GM12891 (cell line): ENCODE measurements around the gene VAMP8.

Source experiments
- POLR2A ChIP-seq: IDR thresholded peaks from 2 replicates; pipeline ENCODE4 v1.6.1; 2011; ENCODE audit warnings: low read depth, low read length, control low read depth
- POLR2AphosphoS5 ChIP-seq: IDR thresholded peaks from 2 replicates; pipeline ENCODE4 v1.6.1; 2011; ENCODE audit warnings: low read depth, low read length, control low read depth
- SPI1 ChIP-seq: IDR thresholded peaks from 2 replicates; pipeline ENCODE4 v1.6.1; 2011; ENCODE audit warnings: low read depth, low read length, control low read depth
- TAF1 ChIP-seq: IDR thresholded peaks from 2 replicates; pipeline ENCODE4 v1.6.1; 2011; ENCODE audit warnings: low read depth, low read length, control low read depth

- TF ChIP-seq POLR2AphosphoS5 (no peak), POLR2A (no peak), TAF1 (no peak), SPI1 (no peak)
These were observed 1.6 kb upstream of the VAMP8 start for GRCh38 chr2:85575739-85576138.
